IPS-18c (cell line): Measurements from ENCODE around the gene CFAP44.

ENCODE experiments used
- H3K4me3 ChIP-seq: 2 replicates; pipeline ENCODE4 v1.7.0; 2013; ENCODE audit warnings: low read depth, mild to moderate bottlenecking, low read length, moderate library complexity; ENCODE audit not compliant: insufficient read depth
- H3K9me3 ChIP-seq: one replicate; pipeline ENCODE4 v1.6.1; 2013; ENCODE audit warnings: mild to moderate bottlenecking, low read length, moderate library complexity; ENCODE audit not compliant: control insufficient read depth, insufficient read depth

CFAP44 gene

GRCh38 chr3:113404637-113405036, 36.7 kb downstream of the CFAP44 start:
- no peaks in the 10 kb centered on the region for H3K9me3 ChIP-seq
- H3K4me3 ChIP-seq: no peak overlapping the region
